DMS153 treated with DMSO at 0.1 percent for 48 hours (cell line): ENCODE data around the gene PSG2.
"Not testable (repeated sequence)": the region's sequence is repeated elsewhere in the genome, so short reads cannot be mapped to it uniquely, and the experiment has no call there.

Experiments used
- DNase-seq: peaks from one replicate; lab custom pipeline; 2025; ENCODE audit not compliant: unreplicated experiment; lab: John Stamatoyannopoulos, UW

The PSG2 gene

DNA sequence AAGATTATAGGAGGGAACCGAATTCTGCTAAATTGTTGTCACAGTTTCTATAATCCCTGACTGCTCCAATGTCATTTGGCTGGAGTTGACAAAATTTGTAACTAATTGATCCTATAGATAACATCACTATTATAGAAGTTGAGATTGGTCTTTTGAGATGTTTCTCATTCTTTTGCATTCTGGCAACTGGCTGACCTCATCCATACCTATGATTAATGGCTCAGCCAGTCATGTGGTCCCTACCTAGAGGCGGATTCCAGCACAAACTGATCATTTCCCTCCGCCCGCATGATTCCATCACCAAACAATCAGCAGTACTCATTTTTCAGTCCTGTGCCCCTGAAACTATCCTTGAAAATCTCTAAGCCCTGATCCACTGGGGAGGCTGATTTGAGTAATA lies 4.2 kb downstream of the PSG2 start:
- no peak for DNase-seq

DNA sequence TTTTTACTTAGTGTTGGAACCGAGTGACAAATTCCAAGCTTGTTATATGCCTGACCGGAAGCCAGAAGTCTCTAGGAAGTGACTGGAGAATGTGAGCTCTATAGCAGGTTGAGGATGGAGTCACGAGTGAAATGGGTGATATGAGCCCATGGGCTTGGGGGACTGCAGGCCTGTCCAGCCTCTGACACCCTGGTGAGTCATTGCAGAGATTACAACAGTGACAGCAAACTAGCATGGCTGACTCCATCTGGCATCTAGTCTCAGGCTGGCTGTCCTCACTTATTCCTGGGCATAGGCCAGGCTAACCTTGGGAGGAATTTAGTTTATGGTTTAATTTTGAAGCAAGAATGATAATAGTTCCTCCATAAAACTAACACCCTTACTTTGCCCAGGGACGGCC lies 4.6 kb downstream of the PSG2 start:
- not testable (repeated sequence) for DNase-seq

DNA sequence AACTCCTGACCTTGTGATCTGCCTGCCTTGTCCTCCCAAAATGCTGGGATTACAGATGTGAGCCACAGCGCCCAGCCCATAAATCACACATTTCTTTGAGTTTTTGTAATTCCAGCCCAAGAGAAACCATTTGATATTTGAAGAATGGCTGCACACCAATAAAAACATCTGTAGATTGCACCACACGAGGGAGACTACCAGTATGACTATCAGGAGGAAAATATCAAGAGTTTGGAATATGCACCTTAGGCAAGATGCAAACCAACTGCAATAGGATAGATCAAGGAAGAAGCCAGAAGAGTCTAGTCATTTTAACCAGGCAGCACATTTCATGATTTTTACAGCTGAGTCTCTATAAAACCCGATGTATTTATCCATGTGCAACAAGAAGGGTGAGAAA lies 20.1 kb downstream of the PSG2 start:
- DNase-seq: not testable (repeated sequence)

DNA sequence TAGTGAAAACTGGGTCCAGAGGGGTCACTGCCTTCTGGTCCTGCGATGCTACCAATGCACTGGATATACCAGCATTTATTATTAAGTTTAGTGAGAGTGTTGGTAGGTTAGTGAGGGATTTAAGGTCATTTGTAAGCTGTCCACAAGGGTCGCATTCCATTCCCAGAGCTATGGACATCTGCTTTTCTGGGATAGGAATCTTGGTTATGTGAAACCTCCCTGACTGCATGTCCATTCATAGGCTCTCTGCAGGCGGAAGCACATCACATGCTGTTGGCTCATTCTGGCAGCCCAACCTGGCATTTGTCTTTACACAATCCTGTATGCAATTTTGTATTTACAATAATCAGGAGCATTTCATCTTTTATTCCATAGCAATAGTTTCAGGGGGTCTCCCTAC lies 21.2 kb downstream of the PSG2 start:
- not testable (repeated sequence) for DNase-seq

DNA sequence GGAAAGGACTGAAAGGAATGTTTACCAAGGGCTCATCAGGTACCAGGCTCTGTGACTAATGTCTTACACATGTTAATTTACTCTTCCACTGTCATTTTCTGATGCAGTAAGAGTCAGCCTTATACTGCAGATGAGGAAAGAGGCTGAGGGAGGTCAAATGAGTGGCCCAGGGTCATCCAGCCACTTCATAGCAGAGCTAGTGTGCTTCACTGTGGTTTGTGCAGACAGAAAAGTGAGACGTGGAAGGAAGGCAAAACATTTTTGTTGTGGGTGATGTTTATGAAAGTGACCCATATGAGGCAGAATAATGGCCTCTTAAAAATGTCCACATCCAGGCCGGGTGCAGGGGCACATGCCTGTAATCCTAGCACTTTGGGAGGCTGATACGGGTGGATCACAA lies 22.2 kb downstream of the PSG2 start:
- DNase-seq: not testable (repeated sequence)

DNA sequence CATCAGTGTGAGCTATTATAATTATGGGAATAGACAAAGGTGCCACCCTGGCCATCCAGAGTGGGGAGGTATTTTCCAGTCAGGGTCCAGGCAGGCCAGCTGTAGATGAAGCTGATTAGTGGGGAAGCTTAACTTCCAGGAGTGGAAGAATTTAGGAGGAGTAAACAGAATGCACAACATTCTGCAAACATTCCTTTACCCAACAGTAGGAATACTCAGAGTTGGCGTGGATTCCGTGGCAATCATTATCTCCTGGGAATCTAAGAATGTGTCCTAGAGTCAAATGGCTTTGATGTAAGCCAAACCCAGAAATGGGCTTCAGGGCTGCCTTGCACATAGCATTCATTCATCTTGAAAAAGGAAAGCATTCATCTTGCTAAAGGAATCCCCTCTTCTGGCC lies 23.0 kb downstream of the PSG2 start:
- DNase-seq: not testable (repeated sequence)

DNA sequence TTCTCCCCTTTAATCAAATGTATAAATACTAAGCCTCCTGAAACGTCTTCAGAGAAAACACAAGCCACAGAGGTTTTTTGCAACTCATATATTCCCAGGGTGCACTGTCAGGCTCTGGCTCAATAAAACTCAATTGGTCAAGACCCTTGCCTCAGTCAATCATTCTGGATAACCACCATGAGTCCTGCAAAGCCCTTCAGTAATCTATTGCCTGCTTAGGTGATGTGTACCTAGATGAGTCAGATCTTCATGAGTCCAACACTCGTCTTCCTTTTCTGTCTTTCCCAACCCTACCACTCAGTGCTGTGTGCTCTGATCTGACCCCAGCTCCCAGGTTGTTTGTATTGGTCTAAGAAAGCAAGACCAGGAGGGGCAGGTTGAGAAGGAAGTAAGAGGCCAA lies 24.1 kb downstream of the PSG2 start:
- DNase-seq: not testable (repeated sequence)

DNA sequence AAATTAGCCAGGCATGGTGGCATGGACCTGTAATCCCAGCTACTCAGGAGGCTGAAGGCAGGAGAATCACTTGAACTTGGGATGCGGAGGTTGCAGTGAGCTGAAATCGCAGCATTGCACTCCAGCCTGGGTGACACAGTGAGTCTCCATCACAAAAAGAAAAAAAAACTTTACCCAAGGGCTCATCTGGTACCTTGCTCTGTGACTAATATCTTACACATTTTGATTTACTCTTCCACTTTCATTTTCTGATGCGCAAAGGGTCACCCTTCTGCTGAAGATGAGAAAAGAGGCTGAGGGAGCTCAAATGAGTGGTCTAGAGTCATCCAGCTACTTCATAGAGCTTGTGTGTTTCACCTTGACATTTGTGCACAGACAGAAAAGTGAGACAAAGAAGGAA lies 34.5 kb downstream of the PSG2 start:
- DNase-seq: not testable (repeated sequence)

DNA sequence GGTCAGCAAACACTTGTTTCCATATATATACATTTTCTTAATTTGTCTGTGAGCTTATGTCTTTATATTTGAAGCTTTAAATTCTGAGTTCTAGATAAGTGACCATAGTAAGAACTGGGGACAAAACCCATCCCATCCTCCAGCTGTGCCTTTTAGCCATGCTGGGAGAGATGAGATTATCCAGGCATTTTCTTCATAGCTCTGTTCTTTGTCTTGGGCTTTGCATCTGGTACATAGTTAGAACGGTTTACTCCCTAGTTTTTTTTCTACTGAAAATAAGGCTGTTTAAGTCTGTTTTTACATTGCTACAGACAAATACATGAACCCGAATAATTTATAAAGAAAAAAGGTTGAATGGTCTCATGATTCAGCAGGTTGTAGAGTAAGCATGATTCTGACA lies 35.9 kb downstream of the PSG2 start:
- DNase-seq: not testable (repeated sequence)

DNA sequence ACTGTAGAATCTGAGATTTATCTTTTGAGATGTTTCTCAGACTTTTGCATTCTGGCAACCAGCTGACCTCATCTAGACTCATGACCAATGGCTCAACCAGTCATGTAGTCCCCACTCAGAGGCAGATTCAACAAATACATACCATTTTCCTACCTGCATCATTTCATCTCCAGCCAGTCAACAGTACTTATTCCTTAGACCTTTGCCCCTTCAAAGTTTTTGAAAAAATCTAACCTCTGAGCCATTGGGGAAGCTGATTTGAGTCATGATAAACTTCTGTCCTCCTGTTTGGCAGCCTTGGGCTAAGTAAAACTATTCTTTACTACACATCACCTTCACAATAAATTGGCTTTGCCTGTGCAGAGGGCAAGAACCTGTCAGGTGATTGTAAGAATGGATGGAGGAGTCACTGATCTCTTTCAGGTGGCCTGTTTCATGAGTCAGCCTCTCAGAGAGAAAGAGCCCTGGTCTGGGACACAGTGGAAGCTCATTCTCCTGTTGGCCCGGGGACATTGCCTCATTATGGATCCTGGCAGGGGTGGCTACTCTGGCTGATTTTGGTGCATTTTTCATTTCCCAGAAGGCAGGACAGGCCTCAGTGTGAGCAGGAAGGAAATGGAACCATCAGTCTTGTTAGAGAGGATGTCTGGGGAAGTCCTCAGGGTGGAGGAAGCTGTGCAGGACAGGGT lies 38.9 kb downstream of the PSG2 start:
- not testable (repeated sequence) for DNase-seq

DNA sequence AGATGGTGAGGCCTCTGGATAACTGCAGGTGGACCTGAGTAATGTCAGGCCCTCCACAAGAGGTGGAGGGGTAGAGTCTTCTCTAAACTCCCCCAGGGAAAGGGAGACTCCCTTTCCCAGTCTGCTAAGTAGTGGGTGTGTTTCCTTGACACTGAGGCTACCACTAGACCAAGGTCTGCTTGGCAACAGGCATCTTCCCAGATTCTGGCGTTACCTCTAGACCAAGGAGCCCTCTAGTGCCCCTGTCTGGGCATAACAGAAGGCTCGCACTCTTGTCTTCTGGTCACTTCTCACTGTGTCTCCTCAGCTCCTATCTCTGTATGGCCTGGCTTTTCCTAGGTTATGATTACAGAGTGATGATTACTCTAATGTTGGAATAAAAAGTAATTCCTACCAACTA lies 50.9 kb downstream of the PSG2 start:
- peak; percentile 11 for DNase-seq

DNA sequence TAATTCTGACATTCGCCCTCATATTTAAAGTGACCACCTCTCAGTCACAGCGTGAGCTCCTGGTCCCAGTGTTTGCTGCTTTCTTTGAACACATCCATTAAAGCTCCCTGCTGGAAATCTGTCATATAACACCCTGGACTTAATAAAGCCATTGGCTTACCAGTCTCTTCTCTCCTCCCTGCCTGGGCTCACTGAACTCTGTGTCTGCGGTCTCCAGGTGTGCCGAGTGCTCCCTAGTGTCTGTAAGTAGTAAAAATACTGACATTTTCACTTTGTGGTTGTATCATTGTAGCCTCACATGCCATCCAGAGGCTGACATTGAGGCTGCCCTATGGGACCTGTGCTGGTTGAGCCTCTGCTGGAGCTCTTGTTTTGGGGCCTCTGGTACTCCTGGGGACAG lies 53.6 kb downstream of the PSG2 start:
- DNase-seq: no peak

DNA sequence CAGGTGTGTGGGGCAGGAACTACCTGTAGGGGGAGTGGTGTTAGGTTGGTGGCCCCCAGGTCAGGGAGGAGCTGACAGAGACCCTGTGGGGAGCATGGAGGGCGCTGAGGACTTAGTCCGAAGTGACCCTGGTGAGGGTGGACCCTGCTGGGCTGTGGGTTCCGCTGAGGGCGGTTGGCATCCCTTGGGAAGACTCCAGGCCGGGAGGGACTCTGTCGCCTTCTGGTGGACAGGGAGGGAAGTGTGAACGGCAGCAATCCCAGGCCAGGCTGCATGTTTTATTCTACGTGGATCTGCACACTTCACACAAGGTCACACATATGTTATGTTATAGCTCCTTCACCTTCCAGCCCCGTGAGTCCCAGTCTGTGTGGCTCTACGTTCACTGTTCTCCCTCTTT lies 54.5 kb downstream of the PSG2 start:
- not testable (repeated sequence) for DNase-seq

DNA sequence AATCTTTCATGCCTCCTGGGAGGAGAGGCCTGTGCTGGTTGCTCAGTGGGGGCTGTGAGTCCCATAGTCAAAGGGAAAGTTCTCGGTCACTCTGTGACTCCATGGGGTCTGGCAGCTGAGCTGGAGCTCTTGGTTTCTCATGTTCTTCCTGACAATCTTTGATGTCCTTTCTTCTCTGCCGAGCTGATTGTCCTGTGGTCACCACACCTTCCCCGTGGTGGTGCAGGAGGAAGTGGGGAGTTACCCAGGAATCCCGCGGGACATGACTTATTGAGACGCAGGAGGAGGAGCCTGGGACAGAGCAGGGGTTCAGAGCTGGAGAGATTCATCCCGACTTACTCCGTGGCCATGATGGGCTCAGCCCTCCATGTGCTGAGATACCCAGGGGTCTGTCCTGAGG lies 55.4 kb downstream of the PSG2 start:
- not testable (repeated sequence) for DNase-seq

DNA sequence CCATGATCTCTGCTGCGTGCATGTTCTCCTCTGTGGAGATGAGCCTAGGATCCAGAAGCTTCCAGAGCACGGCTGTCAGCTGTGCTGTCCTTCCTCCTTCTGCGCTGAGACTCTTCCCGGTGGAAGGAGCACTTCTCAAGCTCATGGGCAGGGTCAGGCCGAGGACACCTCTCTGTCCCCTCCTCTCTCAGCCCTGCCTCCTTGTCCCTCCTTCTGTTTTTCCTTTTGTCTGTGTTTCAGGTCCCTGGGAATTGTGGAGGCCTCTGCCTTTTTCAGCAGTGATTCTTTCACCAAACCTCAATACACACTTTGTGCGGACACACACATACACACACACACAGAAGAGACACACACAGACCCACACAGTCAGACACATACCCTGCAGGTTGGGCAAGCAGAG lies 56.1 kb downstream of the PSG2 start, which contains the start of gene PSG11:
TSS of gene PSG11 (minus strand) at position 101 of the 400 bp plus-strand sequence. CDS start at position 4, 97 bp downstream.
- DNase-seq: not testable (repeated sequence)

DNA sequence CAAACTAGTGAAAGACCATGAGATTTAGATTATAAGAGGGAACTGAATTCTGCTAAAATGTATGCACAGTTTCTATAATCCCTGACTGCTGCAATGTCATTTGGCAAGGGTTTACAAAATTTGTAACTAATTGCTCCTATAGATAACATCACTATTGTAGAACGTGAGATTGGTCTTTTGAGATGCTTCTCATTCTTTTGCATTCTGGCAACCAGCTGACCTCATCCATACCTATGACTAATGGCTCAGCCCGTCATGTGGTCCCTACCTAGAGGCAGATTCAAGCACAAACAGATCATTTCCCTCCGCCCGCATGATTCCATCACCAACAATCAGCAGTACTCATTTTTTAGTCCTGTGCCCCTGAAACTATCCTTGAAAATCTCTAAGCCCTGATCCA lies 60.4 kb downstream of the PSG2 start:
- DNase-seq: not testable (repeated sequence)

DNA sequence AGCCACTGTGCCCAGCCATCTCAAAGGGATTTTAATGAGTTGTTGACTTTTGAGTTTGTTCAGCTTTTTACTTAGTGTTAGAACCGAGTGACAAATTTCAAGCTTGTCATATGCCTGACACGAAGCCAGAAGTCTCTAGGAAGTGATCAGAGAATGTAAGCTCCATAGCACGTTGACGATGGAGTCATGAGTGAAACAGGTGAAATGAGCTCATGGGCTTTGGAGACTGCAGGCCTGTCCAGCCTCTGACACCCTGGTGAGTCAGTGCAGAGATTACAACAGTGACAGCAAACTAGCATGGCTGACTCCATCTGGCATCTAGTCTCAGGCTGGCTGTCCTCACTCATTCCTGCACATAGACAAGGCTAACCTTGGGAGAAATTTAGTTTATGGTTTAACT lies 60.9 kb downstream of the PSG2 start:
- not testable (repeated sequence) for DNase-seq

DNA sequence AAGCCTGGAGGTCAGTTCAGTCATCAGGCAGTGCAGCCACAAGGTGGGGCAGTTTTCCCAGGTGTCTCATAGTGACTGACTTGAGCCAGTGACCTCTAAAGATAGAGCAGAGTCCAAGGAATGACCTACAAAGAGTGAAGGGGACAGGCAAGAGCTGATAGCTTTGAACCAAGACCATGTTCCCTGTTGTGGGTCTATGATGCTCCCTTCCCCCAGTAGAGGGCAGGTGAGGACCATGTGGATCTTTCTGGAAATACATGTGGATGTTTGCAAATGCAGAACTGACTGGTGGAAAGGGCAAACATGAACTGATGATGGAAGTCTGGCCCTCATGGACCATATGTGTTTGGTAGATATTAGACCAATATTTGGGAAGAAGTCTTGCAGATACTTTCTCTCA lies 62.9 kb downstream of the PSG2 start:
- not testable (repeated sequence) for DNase-seq
